ENCODE measurements around the gene GPC4.

Gene GPC4

GRCh38 chrX:133440081-133440796 lies 24.9 kb upstream of the GPC4 start:
- Histone ChIP-seq H3K9me3 (ENCODE audit: low read depth, low read length) (no peaks in the 10 kb centered on the region), H3K9ac (ENCODE audit: insufficient read length) (no peak overlapping the region), H3K4me3 (no peak overlapping the region), H3K36me3 (ENCODE audit: insufficient read depth, low read length) (no peaks in the 10 kb centered on the region), H3K27ac (no peak overlapping the region)
- TF ChIP-seq EZH2 (IDR thresholded peaks at IDR 0.05) (no peak), POLR2AphosphoS5 (IDR thresholded peaks at IDR 0.05; ENCODE audit: borderline replicate concordance, low read depth, low read length) (no peak), FOXP2 (optimal IDR thresholded peaks at IDR 0.05; ENCODE audit: control extremely low read depth, extremely low read length, insufficient read depth) (no peak)
- DNase-seq (ENCODE audit: low read depth, low spot score) = no peak

DNA sequence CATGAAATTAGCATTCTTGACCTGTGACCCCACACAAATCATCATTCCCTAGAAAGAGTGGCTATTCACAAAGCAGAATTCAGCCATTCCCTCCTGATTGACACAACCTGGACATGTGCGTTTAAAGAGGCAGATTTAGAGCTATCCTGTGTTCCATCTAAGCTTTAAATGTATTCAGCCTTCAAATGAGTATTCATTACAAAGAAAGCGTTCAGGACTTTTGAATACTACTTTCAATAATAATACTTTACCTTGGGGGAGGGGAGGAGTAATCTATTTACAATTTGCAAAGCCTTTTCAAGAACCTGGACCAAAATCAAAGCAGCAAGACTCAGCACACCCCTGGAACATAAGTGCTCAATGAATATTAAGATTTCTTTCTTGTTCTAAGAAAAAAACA lies 22.5 kb upstream of the GPC4 start:
- no peak overlapping the region for H3K27ac ChIP-seq
- TF ChIP-seq EZH2 (IDR thresholded peaks at IDR 0.05) (no peak), POLR2AphosphoS5 (IDR thresholded peaks at IDR 0.05; ENCODE audit: borderline replicate concordance, low read depth, low read length) (no peak), FOXP2 (optimal IDR thresholded peaks at IDR 0.05; ENCODE audit: control extremely low read depth, extremely low read length, insufficient read depth) (no peak)
- no peaks in the 10 kb centered on the region for H3K9me3 ChIP-seq (ENCODE audit: low read depth, low read length)
- no peaks in the 10 kb centered on the region for H3K36me3 ChIP-seq (ENCODE audit: insufficient read depth, low read length)
- H3K4me3 ChIP-seq = no peak overlapping the region
- no peak overlapping the region for H3K9ac ChIP-seq (ENCODE audit: insufficient read length)
- no peak for DNase-seq (ENCODE audit: low read depth, low spot score)

DNA sequence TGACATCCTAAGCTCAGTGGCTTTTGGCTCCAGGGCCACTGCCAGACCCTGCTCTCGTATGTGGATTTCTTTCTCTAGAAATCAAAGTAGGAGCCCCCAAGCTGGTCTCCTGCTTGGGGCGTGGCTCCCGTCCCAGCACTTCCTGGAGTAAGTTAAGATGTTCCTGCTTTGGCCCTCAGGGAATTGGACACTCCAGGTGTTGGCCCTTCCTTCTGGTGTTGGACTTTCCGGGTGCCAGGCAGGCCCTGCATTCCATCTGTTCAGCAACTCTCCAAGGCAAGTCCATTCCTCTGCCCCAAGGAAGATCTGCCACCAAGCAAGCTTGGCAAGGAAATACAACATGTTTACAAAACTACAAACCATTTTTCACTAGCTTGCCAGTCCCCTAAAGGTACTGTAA lies 22.1 kb upstream of the GPC4 start:
- H3K9ac ChIP-seq (ENCODE audit: insufficient read length) = no peak overlapping the region
- no peak for DNase-seq (ENCODE audit: low read depth, low spot score)

GRCh38 chrX:133435544-133436124 lies 20.3 kb upstream of the GPC4 start:
- Histone ChIP-seq H3K27ac (no peak overlapping the region), H3K9ac (ENCODE audit: insufficient read length) (no peak overlapping the region), H3K36me3 (ENCODE audit: insufficient read depth, low read length) (no peaks in the 10 kb centered on the region), H3K9me3 (ENCODE audit: low read depth, low read length) (no peaks in the 10 kb centered on the region), H3K4me3 (no peak overlapping the region)
- TF ChIP-seq EZH2 (IDR thresholded peaks at IDR 0.05) (no peak), FOXP2 (optimal IDR thresholded peaks at IDR 0.05; ENCODE audit: control extremely low read depth, extremely low read length, insufficient read depth) (no peak), POLR2AphosphoS5 (IDR thresholded peaks at IDR 0.05; ENCODE audit: borderline replicate concordance, low read depth, low read length) (no peak)
- DNase-seq (ENCODE audit: low read depth, low spot score) = no peak

More for the DNA sequence above, 22.1 kb upstream of the GPC4 start:
- Histone ChIP-seq H3K36me3 (ENCODE audit: insufficient read depth, low read length) (no peaks in the 10 kb centered on the region), H3K27ac (no peak overlapping the region), H3K9me3 (ENCODE audit: low read depth, low read length) (no peaks in the 10 kb centered on the region), H3K4me3 (no peak overlapping the region)
- TF ChIP-seq FOXP2 (optimal IDR thresholded peaks at IDR 0.05; ENCODE audit: control extremely low read depth, extremely low read length, insufficient read depth) = no peak
- TF ChIP-seq EZH2 (IDR thresholded peaks at IDR 0.05) = no peak
- TF ChIP-seq POLR2AphosphoS5 (IDR thresholded peaks at IDR 0.05; ENCODE audit: borderline replicate concordance, low read depth, low read length) = no peak

- TF ChIP-seq EZH2 (IDR thresholded peaks at IDR 0.05) (no peak), FOXP2 (optimal IDR thresholded peaks at IDR 0.05; ENCODE audit: control extremely low read depth, extremely low read length, insufficient read depth) (no peak), POLR2AphosphoS5 (IDR thresholded peaks at IDR 0.05; ENCODE audit: borderline replicate concordance, low read depth, low read length) (no peak)
- Histone ChIP-seq H3K9ac (ENCODE audit: insufficient read length) (no peak overlapping the region), H3K4me3 (no peak overlapping the region), H3K27ac (no peak overlapping the region), H3K36me3 (ENCODE audit: insufficient read depth, low read length) (no peaks in the 10 kb centered on the region), H3K9me3 (ENCODE audit: low read depth, low read length) (no peaks in the 10 kb centered on the region)
- no peak for DNase-seq (ENCODE audit: low read depth, low spot score)
Observed at GRCh38 chrX:133434197-133434820, 19.0 kb upstream of the GPC4 start.

GRCh38 chrX:133419911-133420310 lies 4.6 kb upstream of the GPC4 start:
- no peaks in the 10 kb centered on the region for H3K36me3 ChIP-seq (ENCODE audit: insufficient read depth, low read length)
- no peak for TF ChIP-seq EZH2 (IDR thresholded peaks at IDR 0.05)
- no peak for TF ChIP-seq POLR2AphosphoS5 (IDR thresholded peaks at IDR 0.05; ENCODE audit: borderline replicate concordance, low read depth, low read length)
- no peak for TF ChIP-seq FOXP2 (optimal IDR thresholded peaks at IDR 0.05; ENCODE audit: control extremely low read depth, extremely low read length, insufficient read depth)
- H3K9me3 ChIP-seq (ENCODE audit: low read depth, low read length) = no peaks in the 10 kb centered on the region
- H3K4me3 ChIP-seq = no peak overlapping the region
- H3K9ac ChIP-seq (ENCODE audit: insufficient read length) = no peak overlapping the region
- no peak for DNase-seq (ENCODE audit: low read depth, low spot score)
- H3K27ac ChIP-seq = no peak overlapping the region

DNA sequence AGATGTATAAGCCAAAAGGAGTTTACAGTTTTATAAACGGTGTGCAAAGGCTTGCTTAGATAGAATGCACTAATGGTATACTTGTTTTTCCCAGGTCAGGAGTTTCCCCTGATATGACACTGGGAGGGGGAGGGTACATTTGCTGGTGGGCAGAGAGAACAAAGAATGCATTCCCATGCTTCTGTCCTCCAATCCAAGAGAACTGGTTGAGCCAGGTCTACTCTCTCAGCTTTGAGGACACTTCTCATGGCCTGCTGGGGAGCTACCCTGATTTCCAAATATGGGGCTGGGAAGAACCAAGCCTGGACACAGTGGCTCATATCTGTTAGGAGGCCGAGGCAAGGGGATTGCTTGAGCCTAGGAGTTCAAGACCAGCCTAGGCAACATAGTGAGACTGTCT lies 3.3 kb upstream of the GPC4 start:
- H3K36me3 ChIP-seq (ENCODE audit: insufficient read depth, low read length) = no peaks in the 10 kb centered on the region
- H3K4me3 ChIP-seq = no peak overlapping the region
- H3K9ac ChIP-seq (ENCODE audit: insufficient read length) = no peak overlapping the region
- no peak for DNase-seq (ENCODE audit: low read depth, low spot score)
- H3K9me3 ChIP-seq (ENCODE audit: low read depth, low read length) = no peaks in the 10 kb centered on the region
- H3K27ac ChIP-seq = no peak overlapping the region
- TF ChIP-seq POLR2AphosphoS5 (IDR thresholded peaks at IDR 0.05; ENCODE audit: borderline replicate concordance, low read depth, low read length) (no peak), FOXP2 (optimal IDR thresholded peaks at IDR 0.05; ENCODE audit: control extremely low read depth, extremely low read length, insufficient read depth) (no peak), EZH2 (IDR thresholded peaks at IDR 0.05) (no peak)

DNA sequence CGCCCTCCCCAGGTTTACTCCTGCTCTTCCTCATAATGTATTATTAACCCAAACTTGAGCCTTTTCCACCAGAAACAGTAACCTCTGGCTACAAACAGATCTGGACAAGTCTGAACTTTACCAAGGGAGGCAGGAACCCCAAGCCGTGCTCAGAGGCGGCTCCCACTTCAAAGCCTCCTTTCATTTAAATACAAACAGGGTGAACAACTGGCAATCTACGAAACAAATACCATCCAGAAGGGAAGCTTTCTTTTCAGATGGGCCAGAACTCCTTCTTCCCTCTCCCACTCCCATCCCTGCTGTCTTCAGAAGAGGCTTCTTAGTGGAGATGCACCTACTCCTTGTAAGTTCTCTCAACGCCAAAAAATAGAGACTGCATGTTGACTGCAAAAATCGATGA lies 2.1 kb upstream of the GPC4 start:
- H3K9me3 ChIP-seq (ENCODE audit: low read depth, low read length) = no peaks in the 10 kb centered on the region
- no peak overlapping the region for H3K9ac ChIP-seq (ENCODE audit: insufficient read length)
- no peak overlapping the region for H3K4me3 ChIP-seq
- no peak overlapping the region for H3K27ac ChIP-seq
- no peak for DNase-seq (ENCODE audit: low read depth, low spot score)
- TF ChIP-seq EZH2 (IDR thresholded peaks at IDR 0.05) (no peak), POLR2AphosphoS5 (IDR thresholded peaks at IDR 0.05; ENCODE audit: borderline replicate concordance, low read depth, low read length) (no peak), FOXP2 (optimal IDR thresholded peaks at IDR 0.05; ENCODE audit: control extremely low read depth, extremely low read length, insufficient read depth) (no peak)
- H3K36me3 ChIP-seq (ENCODE audit: insufficient read depth, low read length) = no peaks in the 10 kb centered on the region
